ENCODE data around the gene EFNB2. TPM values are rescaled to one million over a fixed set of nuclear protein-coding genes. Genes with fewer than 3 reads are reported as not detected.

EFNB2 gene
- total and polyA plus RNA-seq, 2 donors (not counting 3 experiments of a cell fraction or from before 2014, with no cell fraction given), result 50.4 to 69.5 TPM

GRCh38 chr13:106492588-106493475 lies 42.6 kb downstream of the EFNB2 start:
- Histone ChIP-seq H3K4me2 (ENCODE audit: insufficient read depth, low read length) (no peak overlapping the region), H3K9me1 (replicated peaks; ENCODE audit: control insufficient read depth, extremely low read depth, insufficient read depth, low read length) (no peaks in the 10 kb centered on the region), H3K36me3 (ENCODE audit: control insufficient read depth in 2 of 2, extremely low read depth in 1 of 2, insufficient read depth in 2 of 2, low read length in 2 of 2) (peaks cover 22 to 27% of the 10 kb centered on the region in 2 experiments), H3K4me1 (ENCODE audit: control insufficient read depth, extremely low read depth, insufficient read depth, low read length) (peaks cover 32% of the 10 kb centered on the region), H3K4me3 (replicated peaks in 1 of 3; ENCODE audit: insufficient read depth in 1 of 3, low read depth in 1 of 3, low read length in 3 of 3) (no peak overlapping the region), H4K20me1 (replicated peaks; ENCODE audit: control insufficient read depth, extremely low read depth, insufficient read depth, low read length) (no peaks in the 10 kb centered on the region), H3K9me3 (replicated peaks; ENCODE audit: control insufficient read depth, insufficient read depth, low read length) (no peaks in the 10 kb centered on the region), H3K9ac (replicated peaks; ENCODE audit: extremely low read depth, insufficient read depth, low read length) (no peak overlapping the region), H3K27ac (ENCODE audit: insufficient read depth, low read depth, low read length) (no peak overlapping the region), H3K79me2 (ENCODE audit: control insufficient read depth, insufficient read depth, low read length) (no peaks in the 10 kb centered on the region), H2AFZ (ENCODE audit: low read depth, low read length) (no peak overlapping the region), H3K27me3 (ENCODE audit: control insufficient read depth in 2 of 2, insufficient read depth in 2 of 2, low read length in 2 of 2) (no peaks in the 10 kb centered on the region)
- TF ChIP-seq GATA2 (IDR thresholded peaks at IDR 0.05; ENCODE audit: insufficient read depth, insufficient read length, low read depth, low read length), result no peak
- dilution Hi-C loops (cut with MboI; ENCODE audit: extremely low pct_ligation_motif_present, low sequenced_read_pairs), result no loop called here
- BruUV-seq (replicated peaks), result no TSS peak
- DNase-seq (ENCODE audit: low read depth, low spot score) (no peak), FAIRE-seq (no peak)
- ChIA-PET CTCF (no interaction called here), POLR2A (no interaction called here)
- intact Hi-C loops (cut with micrococcal nuclease), result loop anchor here (10.0 kb wide), 2 partner anchors 378 to 408 kb away; no protein-coding TSS in a partner anchor

GRCh38 chr13:106491928-106492587 lies 43.4 kb downstream of the EFNB2 start:
- BruUV-seq (replicated peaks), result no TSS peak

More at GRCh38 chr13:106491928-106492587, 43.4 kb downstream of the EFNB2 start:
- TF ChIP-seq MAX (IDR thresholded peaks at IDR 0.05; ENCODE audit: insufficient read depth, insufficient read length) (no peak), EZH2 (IDR thresholded peaks at IDR 0.05; ENCODE audit: borderline replicate concordance, low read depth, low read length, severe bottlenecking) (no peak), GATA2 (IDR thresholded peaks at IDR 0.05; ENCODE audit: insufficient read depth, insufficient read length, low read depth, low read length) (no peak), JUN (IDR thresholded peaks at IDR 0.05; ENCODE audit: borderline replicate concordance, insufficient read depth, insufficient read length, low read depth) (no peak), CTCF (IDR thresholded peaks at IDR 0.05; ENCODE audit: extremely low read depth in 1 of 2, insufficient read depth in 1 of 2, low read depth in 1 of 2, low read length in 2 of 2) (no peak), POLR2AphosphoS5 (IDR thresholded peaks at IDR 0.05; ENCODE audit: insufficient read depth, low read depth, low read length) (no peak), MYC (IDR thresholded peaks at IDR 0.05; ENCODE audit: low read depth, low read length) (no peak), FOS (IDR thresholded peaks at IDR 0.05; ENCODE audit: borderline replicate concordance, insufficient read depth, low read length) (no peak)
- Histone ChIP-seq H3K27ac (ENCODE audit: insufficient read depth, low read depth, low read length) (no peak overlapping the region), H3K36me3 (ENCODE audit: control insufficient read depth in 2 of 2, extremely low read depth in 1 of 2, insufficient read depth in 2 of 2, low read length in 2 of 2) (peaks cover 22 to 27% of the 10 kb centered on the region in 2 experiments), H3K9me3 (replicated peaks; ENCODE audit: control insufficient read depth, insufficient read depth, low read length) (no peaks in the 10 kb centered on the region), H3K4me1 (ENCODE audit: control insufficient read depth, extremely low read depth, insufficient read depth, low read length) (peaks cover 29% of the 10 kb centered on the region), H3K27me3 (ENCODE audit: control insufficient read depth in 2 of 2, insufficient read depth in 2 of 2, low read length in 2 of 2) (no peaks in the 10 kb centered on the region), H4K20me1 (replicated peaks; ENCODE audit: control insufficient read depth, extremely low read depth, insufficient read depth, low read length) (no peaks in the 10 kb centered on the region), H3K4me2 (ENCODE audit: insufficient read depth, low read length) (no peak overlapping the region), H2AFZ (ENCODE audit: low read depth, low read length) (no peak overlapping the region), H3K79me2 (ENCODE audit: control insufficient read depth, insufficient read depth, low read length) (no peaks in the 10 kb centered on the region), H3K4me3 (replicated peaks in 1 of 3; ENCODE audit: insufficient read depth in 1 of 3, low read depth in 1 of 3, low read length in 3 of 3) (no peak overlapping the region), H3K9me1 (replicated peaks; ENCODE audit: control insufficient read depth, extremely low read depth, insufficient read depth, low read length) (no peaks in the 10 kb centered on the region), H3K9ac (replicated peaks; ENCODE audit: extremely low read depth, insufficient read depth, low read length) (no peak overlapping the region)
- ChIA-PET POLR2A (no interaction called here), CTCF (no interaction called here)
- DNase-seq (ENCODE audit: low read depth, low spot score) (no peak), FAIRE-seq (no peak)
- intact Hi-C loops (cut with micrococcal nuclease) (loop anchor here (10.0 kb wide), 2 partner anchors 377 to 407 kb away; no protein-coding TSS in a partner anchor), dilution Hi-C loops (cut with MboI; ENCODE audit: extremely low pct_ligation_motif_present, low sequenced_read_pairs) (no loop called here)
